PC-3 (cell line): ENCODE measurements around the gene ATP10A. TPM values are rescaled to one million over a fixed set of nuclear protein-coding genes. Genes with fewer than 3 reads are reported as not detected.

Experiments used
- ATAC-seq: fragments of 200-7000 bp; cut with Tn5 transposase; 2 replicates; pipeline ENCODE4 v1.9.1; 2020; ENCODE audit warnings: mild to moderate bottlenecking, moderate library complexity
- BruUV-seq: library from RNA; stranded (reverse); fragments of 400-500 nt; replicated peaks from 2 replicates; lab custom pipeline; 2021; lab: Mats Ljungman, UMichigan
- CTCF ChIA-PET: fragments of 300-600 bp; sonication (Branson Sonifier 250); formaldehyde crosslinking; loops from one replicate; lab custom pipeline; 2022; ENCODE audit warnings: antibody characterized with exemption; lab: Charles Lee
- POLR2A ChIA-PET: fragments of 300-600 bp; sonication (Branson Sonifier 250); formaldehyde crosslinking; loops from one replicate; lab custom pipeline; 2022; ENCODE audit warnings: antibody characterized with exemption; ENCODE audit not compliant: unreplicated experiment; lab: Charles Lee
- DNase-seq: peaks from one replicate; pipeline ENCODE4 v3.0.0-alpha.2; 2015
- H2AFZ ChIP-seq: fragments of 300-600 bp; sonication (generic); 2 replicates; pipeline ENCODE4 v1.6.0; 2016; ENCODE audit warnings: antibody characterized with exemption, low read length
- H3F3A ChIP-seq: fragments of 300-600 bp; sonication (generic); one replicate; pipeline ENCODE4 v1.6.0; 2017; ENCODE audit warnings: antibody characterized with exemption, low read length, control low read depth, mild to moderate bottlenecking; ENCODE audit not compliant: unreplicated experiment
- H3K27ac ChIP-seq: fragments of 300-600 bp; sonication (generic); 2 replicates; pipeline ENCODE4 v1.5.1; 2016; ENCODE audit warnings: mild to moderate bottlenecking, low read length
- H3K27me3 ChIP-seq: fragments of 300-600 bp; sonication (generic); 2 replicates; pipeline ENCODE4 v1.6.1; 2016; ENCODE audit warnings: low read length, mixed read lengths
- H3K36me3 ChIP-seq: fragments of 300-600 bp; sonication (generic); 2 replicates; pipeline ENCODE4 v1.6.1; 2016; ENCODE audit warnings: low read depth, mixed run types, low read length, mixed read lengths
- H3K4me1 ChIP-seq: fragments of 300-600 bp; sonication (generic); 2 replicates; pipeline ENCODE4 v1.5.1; 2016; ENCODE audit warnings: low read length; ENCODE audit not compliant: insufficient read depth
- H3K4me2 ChIP-seq: fragments of 300-600 bp; sonication (generic); 2 replicates; pipeline ENCODE4 v1.6.0; 2016; ENCODE audit warnings: low read length
- H3K4me3 ChIP-seq: fragments of 300-600 bp; sonication (generic); 2 replicates; pipeline ENCODE4 v1.5.1; 2016; ENCODE audit warnings: mild to moderate bottlenecking, low read length, mixed read lengths
- H3K79me2 ChIP-seq: fragments of 300-600 bp; sonication (generic); 2 replicates; pipeline ENCODE4 v1.6.1; 2017; ENCODE audit warnings: low read length, mixed read lengths
- H3K9ac ChIP-seq: fragments of 300-600 bp; sonication (generic); 2 replicates; pipeline ENCODE4 v1.6.0; 2016; ENCODE audit warnings: mild to moderate bottlenecking, low read length
- H3K9me2 ChIP-seq: fragments of 300-600 bp; sonication (generic); replicated peaks from 2 replicates; pipeline ENCODE4 v1.6.1; 2016; ENCODE audit warnings: mixed run types, low read length, mixed read lengths
- H3K9me3 ChIP-seq: fragments of 300-600 bp; sonication (generic); 2 replicates; pipeline ENCODE4 v1.6.1; 2016; ENCODE audit warnings: low read length, mixed read lengths
- H4K20me1 ChIP-seq: fragments of 300-600 bp; sonication (generic); 2 replicates; pipeline ENCODE4 v1.6.1; 2016; ENCODE audit warnings: low read length, mixed read lengths
- CTCF ChIP-seq: fragments of 300-600 bp; sonication (generic); conservative IDR thresholded peaks from 2 replicates; pipeline ENCODE4 v1.5.1; 2017; ENCODE audit warnings: antibody characterized with exemption, low read depth, mild to moderate bottlenecking, low read length
- EZH2 ChIP-seq: fragments of 300-600 bp; sonication (generic); IDR thresholded peaks from one replicate; pipeline ENCODE4 v1.6.1; 2017; ENCODE audit warnings: antibody characterized with exemption, mild to moderate bottlenecking, low read length; ENCODE audit not compliant: unreplicated experiment
- EZH2phosphoT487 ChIP-seq: fragments of 300-600 bp; sonication (generic); IDR thresholded peaks from 2 replicates; pipeline ENCODE4 v1.6.1; 2018; ENCODE audit warnings: mild to moderate bottlenecking, antibody characterized with exemption, low read length, borderline replicate concordance
- intact Hi-C: fragments of 100-400 bp; cut with micrococcal nuclease; formaldehyde crosslinking; loops from 2 replicates; pipeline ENCODE4 v1.9.0; 2023
- total RNA-seq: library from RNA; depleted of rRNA; stranded (reverse); fragments of >200 nt; gene quantifications from 2 replicates; pipeline ENCODE4 v1.2.3, GENCODE V29; 2014

Gene ATP10A
- total RNA-seq, 1 experiment from 2014 or later, result 2.6 TPM

GRCh38 chr15:25829073-25829472 is 34.1 kb downstream of the ATP10A start:
- H3K4me2 ChIP-seq, result no peak overlapping the region
- ATAC-seq (no peak), DNase-seq (no peak)
- H3K9me3 ChIP-seq, result no peaks in the 10 kb centered on the region
- no peaks in the 10 kb centered on the region for H3K79me2 ChIP-seq
- no peaks in the 10 kb centered on the region for H3K27me3 ChIP-seq
- no peaks in the 10 kb centered on the region for H3K36me3 ChIP-seq
- TF ChIP-seq CTCF, result no peak
- ChIA-PET POLR2A (no interaction called here), CTCF (no interaction called here)
- no peak overlapping the region for H3K4me3 ChIP-seq
- no TSS peak for BruUV-seq
- no peaks in the 10 kb centered on the region for H3K9me2 ChIP-seq
- H2AFZ ChIP-seq, result no peak overlapping the region
- H3F3A ChIP-seq, result no peaks in the 10 kb centered on the region
- H3K4me1 ChIP-seq, result peaks cover 15% of the 10 kb centered on the region
- H4K20me1 ChIP-seq, result no peaks in the 10 kb centered on the region
- intact Hi-C loops, result no loop called here
- no peak overlapping the region for H3K27ac ChIP-seq
- H3K9ac ChIP-seq, result no peak overlapping the region

DNA sequence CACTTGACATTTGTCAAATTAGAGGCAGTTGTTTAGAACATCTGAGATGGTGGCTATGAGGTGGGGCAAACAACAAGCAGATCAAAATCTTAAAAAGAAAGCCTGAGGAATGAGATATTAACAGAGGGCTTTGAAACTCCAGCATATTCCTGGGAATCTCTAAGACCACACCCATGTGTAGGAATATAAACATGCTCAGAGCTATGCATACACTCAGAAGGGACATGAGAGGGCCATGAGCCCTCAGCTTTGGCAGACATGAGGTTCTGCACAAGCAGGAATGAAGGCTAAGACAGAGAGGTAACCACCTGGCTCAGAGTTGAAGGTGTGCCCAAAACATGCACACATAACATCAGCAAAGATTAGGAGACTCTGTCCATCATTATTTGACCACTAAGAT is 37.9 kb downstream of the ATP10A start:
- CTCF ChIA-PET, result no interaction called here
- no peak for DNase-seq
- H3F3A ChIP-seq, result no peaks in the 10 kb centered on the region
- POLR2A ChIA-PET, result interaction anchor here (0.8 kb wide), 1 partner anchor 22 kb away, joined by 15 read pairs; no protein-coding TSS in a partner anchor
- H3K9ac ChIP-seq, result no peak overlapping the region
- no peak overlapping the region for H3K4me2 ChIP-seq
- H3K9me2 ChIP-seq, result no peaks in the 10 kb centered on the region
- H3K79me2 ChIP-seq, result no peaks in the 10 kb centered on the region
- no peak overlapping the region for H2AFZ ChIP-seq
- no peaks in the 10 kb centered on the region for H3K36me3 ChIP-seq
- H3K4me1 ChIP-seq, result peaks cover 2% of the 10 kb centered on the region
- ATAC-seq, result no peak
- H3K9me3 ChIP-seq, result no peaks in the 10 kb centered on the region
- BruUV-seq, result no TSS peak
- TF ChIP-seq CTCF, result no peak
- no peak for TF ChIP-seq EZH2
- TF ChIP-seq EZH2phosphoT487, result no peak
- no peaks in the 10 kb centered on the region for H4K20me1 ChIP-seq
- intact Hi-C loops, result no loop called here
- no peak overlapping the region for H3K4me3 ChIP-seq
- H3K27me3 ChIP-seq, result no peaks in the 10 kb centered on the region
- H3K27ac ChIP-seq, result no peak overlapping the region

DNA sequence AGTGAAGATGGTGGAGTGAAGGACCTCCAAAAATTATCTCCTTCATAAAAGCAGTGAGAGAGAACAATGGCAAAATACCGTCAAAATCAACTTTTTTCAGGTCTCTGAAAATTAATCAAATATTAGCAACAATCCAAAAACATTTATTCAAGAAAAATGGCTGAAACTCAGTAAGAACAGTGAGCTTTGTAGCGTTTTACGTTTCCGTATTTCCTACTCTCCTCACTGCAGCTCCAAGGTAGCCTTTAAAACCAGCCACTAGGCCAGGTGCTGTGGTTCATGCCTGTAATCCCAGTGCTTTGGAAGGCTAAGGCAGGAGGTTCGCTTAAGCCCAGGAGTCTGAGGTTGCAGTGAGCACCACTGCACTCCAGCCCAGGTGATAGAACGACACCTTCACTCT is 38.5 kb downstream of the ATP10A start:
- H3K9me2 ChIP-seq, result no peaks in the 10 kb centered on the region
- no TSS peak for BruUV-seq
- no peak overlapping the region for H3K4me3 ChIP-seq
- no peak overlapping the region for H3K9ac ChIP-seq
- no peak for ATAC-seq
- H3K27ac ChIP-seq, result no peak overlapping the region
- no peaks in the 10 kb centered on the region for H3K79me2 ChIP-seq
- no peaks in the 10 kb centered on the region for H3K4me1 ChIP-seq
- ChIA-PET CTCF (no interaction called here), POLR2A (interaction anchor here (0.8 kb wide), 1 partner anchor 23 kb away, joined by 15 read pairs; no protein-coding TSS in a partner anchor)
- TF ChIP-seq EZH2 (no peak), EZH2phosphoT487 (no peak), CTCF (no peak)
- no peak for DNase-seq
- no peak overlapping the region for H3K4me2 ChIP-seq
- H3K27me3 ChIP-seq, result no peaks in the 10 kb centered on the region
- no peaks in the 10 kb centered on the region for H3K9me3 ChIP-seq
- H3F3A ChIP-seq, result no peaks in the 10 kb centered on the region
- intact Hi-C loops, result no loop called here
- no peak overlapping the region for H2AFZ ChIP-seq
- H4K20me1 ChIP-seq, result no peaks in the 10 kb centered on the region
- no peaks in the 10 kb centered on the region for H3K36me3 ChIP-seq
